Measurements from ENCODE around the gene PDE4B. TPM values are rescaled to one million over a fixed set of nuclear protein-coding genes. Genes with fewer than 3 reads are reported as not detected.

PDE4B gene
- total RNA-seq, 1 donor from 2014 or later = 7.6 TPM

- H3K4me1 ChIP-seq (ENCODE audit: insufficient read depth, low read length) = peaks cover 12% of the 10 kb centered on the region
- peak overlapping the region; percentile 75 for H2AFZ ChIP-seq (ENCODE audit: low read depth, low read length)
- H3K4me2 ChIP-seq (ENCODE audit: low read length) = peak overlapping the region; percentile 80
- FAIRE-seq (no peak), DNase-seq (ENCODE audit: low read depth) (peak; percentile 27)
- Mint-ChIP-seq H3K4me1 (ENCODE audit: low read depth, unreplicated experiment) (peaks cover 28% of the 10 kb centered on the region), H3K9me3 (ENCODE audit: unreplicated experiment) (no peaks in the 10 kb centered on the region), H3K4me3 (ENCODE audit: unreplicated experiment) (no peak overlapping the region), H3K27ac (ENCODE audit: unreplicated experiment) (peak overlapping the region; percentile 78), H3K36me3 (ENCODE audit: low read depth, unreplicated experiment) (peaks cover 1% of the 10 kb centered on the region), H3K27me3 (ENCODE audit: low read depth, unreplicated experiment) (no peaks in the 10 kb centered on the region)
- H3K27ac ChIP-seq (ENCODE audit: low read depth, low read length) = peak overlapping the region; percentile 82
- H3K36me3 ChIP-seq (ENCODE audit: insufficient read depth, low read length) = no peaks in the 10 kb centered on the region
- peak overlapping the region; percentile 72 for H3K9ac ChIP-seq (ENCODE audit: low read length)
- H3K27me3 ChIP-seq (ENCODE audit: insufficient read depth, low read length) = no peaks in the 10 kb centered on the region
- no peaks in the 10 kb centered on the region for H3K9me3 ChIP-seq (ENCODE audit: insufficient read depth, low read depth, low read length)
- no peaks in the 10 kb centered on the region for H3K79me2 ChIP-seq (ENCODE audit: insufficient read depth, low read length)
- peak overlapping the region; percentile 24 for H3K4me3 ChIP-seq (ENCODE audit: insufficient read depth, low read depth, low read length)
- TF ChIP-seq CTCF (IDR thresholded peaks at IDR 0.05; ENCODE audit: insufficient read depth, low read depth, low read length) = no peak
- TF ChIP-seq EZH2 (IDR thresholded peaks at IDR 0.05; ENCODE audit: insufficient read depth, low read length) = no peak
- H4K20me1 ChIP-seq (ENCODE audit: insufficient read depth, low read length) = no peaks in the 10 kb centered on the region
These were observed 479.2 kb downstream of the PDE4B start for GRCh38 chr1:66271904-66272254.

- Histone ChIP-seq H3K4me3 (ENCODE audit: insufficient read depth, low read depth, low read length) (no peak overlapping the region), H3K36me3 (ENCODE audit: insufficient read depth, low read length) (no peaks in the 10 kb centered on the region), H2AFZ (ENCODE audit: low read depth, low read length) (no peak overlapping the region), H3K27ac (ENCODE audit: low read depth, low read length) (no peak overlapping the region), H3K4me1 (ENCODE audit: insufficient read depth, low read length) (peaks cover 11% of the 10 kb centered on the region), H3K9me3 (ENCODE audit: insufficient read depth, low read depth, low read length) (no peaks in the 10 kb centered on the region), H3K9ac (ENCODE audit: low read length) (no peak overlapping the region), H3K79me2 (ENCODE audit: insufficient read depth, low read length) (no peaks in the 10 kb centered on the region), H3K27me3 (ENCODE audit: insufficient read depth, low read length) (no peaks in the 10 kb centered on the region), H4K20me1 (ENCODE audit: insufficient read depth, low read length) (no peaks in the 10 kb centered on the region), H3K4me2 (ENCODE audit: low read length) (no peak overlapping the region)
- Mint-ChIP-seq H3K27ac (ENCODE audit: unreplicated experiment) (no peak overlapping the region), H3K27me3 (ENCODE audit: low read depth, unreplicated experiment) (no peaks in the 10 kb centered on the region), H3K4me1 (ENCODE audit: low read depth, unreplicated experiment) (peaks cover 31% of the 10 kb centered on the region), H3K36me3 (ENCODE audit: low read depth, unreplicated experiment) (peaks cover 1% of the 10 kb centered on the region), H3K4me3 (ENCODE audit: unreplicated experiment) (no peak overlapping the region), H3K9me3 (ENCODE audit: unreplicated experiment) (no peaks in the 10 kb centered on the region)
- TF ChIP-seq EZH2 (IDR thresholded peaks at IDR 0.05; ENCODE audit: insufficient read depth, low read length) = no peak
- TF ChIP-seq CTCF (IDR thresholded peaks at IDR 0.05; ENCODE audit: insufficient read depth, low read depth, low read length) = no peak
- DNase-seq (ENCODE audit: low read depth) = no peak
- FAIRE-seq = no peak
These were observed 481.0 kb downstream of the PDE4B start for GRCh38 chr1:66273656-66274055.

- H3K27ac Mint-ChIP-seq (ENCODE audit: unreplicated experiment) = no peak overlapping the region
- no peak overlapping the region for H3K27ac ChIP-seq (ENCODE audit: low read depth, low read length)
These were observed 481.9 kb downstream of the PDE4B start for GRCh38 chr1:66274634-66275033.

More at GRCh38 chr1:66274634-66275033, 481.9 kb downstream of the PDE4B start:
- DNase-seq (ENCODE audit: low read depth) (peak; percentile 47), FAIRE-seq (no peak)
- TF ChIP-seq EZH2 (IDR thresholded peaks at IDR 0.05; ENCODE audit: insufficient read depth, low read length) = no peak
- no peak for TF ChIP-seq CTCF (IDR thresholded peaks at IDR 0.05; ENCODE audit: insufficient read depth, low read depth, low read length)
- peaks cover 34% of the 10 kb centered on the region for H3K4me1 Mint-ChIP-seq (ENCODE audit: low read depth, unreplicated experiment)
- no peak overlapping the region for H3K4me3 Mint-ChIP-seq (ENCODE audit: unreplicated experiment)
- no peaks in the 10 kb centered on the region for H3K27me3 Mint-ChIP-seq (ENCODE audit: low read depth, unreplicated experiment)
- Histone ChIP-seq H3K36me3 (ENCODE audit: insufficient read depth, low read length) (no peaks in the 10 kb centered on the region), H3K4me3 (ENCODE audit: insufficient read depth, low read depth, low read length) (no peak overlapping the region), H3K9ac (ENCODE audit: low read length) (no peak overlapping the region), H3K4me1 (ENCODE audit: insufficient read depth, low read length) (peaks cover 11% of the 10 kb centered on the region), H4K20me1 (ENCODE audit: insufficient read depth, low read length) (no peaks in the 10 kb centered on the region), H3K9me3 (ENCODE audit: insufficient read depth, low read depth, low read length) (no peaks in the 10 kb centered on the region), H3K27me3 (ENCODE audit: insufficient read depth, low read length) (no peaks in the 10 kb centered on the region), H3K4me2 (ENCODE audit: low read length) (no peak overlapping the region), H2AFZ (ENCODE audit: low read depth, low read length) (no peak overlapping the region), H3K79me2 (ENCODE audit: insufficient read depth, low read length) (no peaks in the 10 kb centered on the region)
- no peaks in the 10 kb centered on the region for H3K9me3 Mint-ChIP-seq (ENCODE audit: unreplicated experiment)
- peaks cover 1% of the 10 kb centered on the region for H3K36me3 Mint-ChIP-seq (ENCODE audit: low read depth, unreplicated experiment)
